Astrocyte (in vitro differentiated cells and primary cell): ENCODE results near the gene CHEK1. TPM values are rescaled to one million over a fixed set of nuclear protein-coding genes. Genes with fewer than 3 reads are reported as not detected.

Experiments
- DNase-seq: peaks from one replicate; pipeline ENCODE4 v3.0.0-alpha.2; 2010; ENCODE audit warnings: low read depth
- FAIRE-seq: peaks from 2 replicates; lab custom pipeline; 2011; peaks lifted over from hg19 to GRCh38; lab: Jason Lieb, UNC
- H2AFZ ChIP-seq: 2 replicates; pipeline ENCODE4 v1.6.0; 2012; ENCODE audit warnings: low read depth, low read length, inconsistent platforms
- H3K27ac ChIP-seq: 2 replicates; pipeline ENCODE4 v1.5.1; 2011; ENCODE audit warnings: low read depth, low read length, inconsistent platforms
- H3K27me3 ChIP-seq: 2 replicates; pipeline ENCODE4 v1.6.0; 2011; ENCODE audit warnings: low read length, inconsistent platforms; ENCODE audit not compliant: insufficient read depth
- H3K36me3 ChIP-seq: 2 replicates; pipeline ENCODE4 v1.5.1; 2011; ENCODE audit warnings: low read length, inconsistent platforms; ENCODE audit not compliant: insufficient read depth
- H3K4me1 ChIP-seq: 2 replicates; pipeline ENCODE4 v1.5.1; 2011; ENCODE audit warnings: low read length, inconsistent platforms; ENCODE audit not compliant: insufficient read depth
- H3K4me2 ChIP-seq: 2 replicates; pipeline ENCODE4 v1.6.0; 2012; ENCODE audit warnings: low read length, inconsistent platforms
- H3K4me3 ChIP-seq: 2 replicates; pipeline ENCODE4 v1.5.1; 2011; ENCODE audit warnings: low read depth, mild to moderate bottlenecking, low read length, inconsistent platforms; ENCODE audit not compliant: insufficient read depth
- H3K79me2 ChIP-seq: 2 replicates; pipeline ENCODE4 v1.6.0; 2012; ENCODE audit warnings: mild to moderate bottlenecking, low read length, inconsistent platforms; ENCODE audit not compliant: insufficient read depth
- H3K9ac ChIP-seq: 2 replicates; pipeline ENCODE4 v1.6.0; 2012; ENCODE audit warnings: mild to moderate bottlenecking, low read length, inconsistent platforms
- H3K9me3 ChIP-seq: 2 replicates; pipeline ENCODE4 v1.5.1; 2012; ENCODE audit warnings: low read depth, mild to moderate bottlenecking, low read length, inconsistent platforms; ENCODE audit not compliant: insufficient read depth
- H4K20me1 ChIP-seq: 2 replicates; pipeline ENCODE4 v1.6.0; 2012; ENCODE audit warnings: low read length, inconsistent platforms; ENCODE audit not compliant: insufficient read depth
- H3K27ac Mint-ChIP-seq: one replicate; pipeline ENCODE4 v1.8.0; 2021; ENCODE audit warnings: mild to moderate bottlenecking, mixed read lengths; ENCODE audit not compliant: unreplicated experiment
- H3K27me3 Mint-ChIP-seq: one replicate; pipeline ENCODE4 v1.8.0; 2021; ENCODE audit warnings: low read depth, mixed read lengths; ENCODE audit not compliant: unreplicated experiment
- H3K36me3 Mint-ChIP-seq: one replicate; pipeline ENCODE4 v1.8.0; 2021; ENCODE audit warnings: low read depth, mixed read lengths; ENCODE audit not compliant: unreplicated experiment
- H3K4me1 Mint-ChIP-seq: one replicate; pipeline ENCODE4 v1.8.0; 2021; ENCODE audit warnings: low read depth, mixed read lengths; ENCODE audit not compliant: unreplicated experiment
- H3K4me3 Mint-ChIP-seq: one replicate; pipeline ENCODE4 v1.8.0; 2021; ENCODE audit warnings: mild to moderate bottlenecking, moderate library complexity, mixed read lengths; ENCODE audit not compliant: unreplicated experiment
- H3K9me3 Mint-ChIP-seq: one replicate; pipeline ENCODE4 v1.8.0; 2021; ENCODE audit warnings: mild to moderate bottlenecking, mixed read lengths; ENCODE audit not compliant: unreplicated experiment
- EZH2 ChIP-seq: IDR thresholded peaks from 2 replicates; pipeline ENCODE4 v1.6.1; 2012; ENCODE audit warnings: mild to moderate bottlenecking, low read length, inconsistent platforms; ENCODE audit not compliant: insufficient read depth
- total RNA-seq: library from RNA; stranded (reverse); gene quantifications from 2 replicates; pipeline ENCODE4 v1.2.1, GENCODE V29; 2021
- TF ChIP-seq, protein P1 (sequence below): IDR thresholded peaks from 2 replicates; pipeline ENCODE4 v1.5.1; 2011; ENCODE audit warnings: low read depth, mild to moderate bottlenecking, inconsistent platforms, low read length, moderate library complexity; ENCODE audit not compliant: insufficient read depth

CHEK1 gene
- total RNA-seq, 1 donor from 2014 or later: 30.3 TPM

DNA sequence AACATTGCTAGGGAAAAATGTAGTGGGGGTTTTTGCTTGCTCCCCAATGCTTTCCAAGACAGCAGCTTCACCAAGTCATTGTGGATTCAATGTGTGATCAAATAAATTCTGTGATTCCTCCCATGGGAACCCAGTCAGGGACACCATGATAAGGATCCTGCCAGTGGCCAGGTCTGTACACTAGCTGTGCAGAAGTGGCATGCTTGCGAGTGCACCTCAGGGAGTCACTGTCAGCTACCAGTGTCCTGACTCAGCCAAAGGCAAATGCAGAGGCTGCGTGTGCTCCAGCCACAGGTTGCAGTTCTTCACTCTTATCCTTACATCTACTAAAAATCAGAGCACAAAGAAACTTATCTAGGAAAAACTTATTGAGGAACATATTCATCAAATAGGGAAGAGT, 65.0 kb downstream of the CHEK1 start:
- Mint-ChIP-seq H3K27me3 (peaks cover 2% of the 10 kb centered on the region), H3K36me3 (no peaks in the 10 kb centered on the region), H3K4me1 (no peaks in the 10 kb centered on the region), H3K4me3 (no peak overlapping the region), H3K27ac (no peak overlapping the region), H3K9me3 (peaks cover 1% of the 10 kb centered on the region)
- H2AFZ ChIP-seq: no peak overlapping the region
- no peaks in the 10 kb centered on the region for H4K20me1 ChIP-seq
- no peak for FAIRE-seq
- no peak overlapping the region for H3K9ac ChIP-seq
- no peak overlapping the region for H3K4me3 ChIP-seq
- TF ChIP-seq, protein P1, sequence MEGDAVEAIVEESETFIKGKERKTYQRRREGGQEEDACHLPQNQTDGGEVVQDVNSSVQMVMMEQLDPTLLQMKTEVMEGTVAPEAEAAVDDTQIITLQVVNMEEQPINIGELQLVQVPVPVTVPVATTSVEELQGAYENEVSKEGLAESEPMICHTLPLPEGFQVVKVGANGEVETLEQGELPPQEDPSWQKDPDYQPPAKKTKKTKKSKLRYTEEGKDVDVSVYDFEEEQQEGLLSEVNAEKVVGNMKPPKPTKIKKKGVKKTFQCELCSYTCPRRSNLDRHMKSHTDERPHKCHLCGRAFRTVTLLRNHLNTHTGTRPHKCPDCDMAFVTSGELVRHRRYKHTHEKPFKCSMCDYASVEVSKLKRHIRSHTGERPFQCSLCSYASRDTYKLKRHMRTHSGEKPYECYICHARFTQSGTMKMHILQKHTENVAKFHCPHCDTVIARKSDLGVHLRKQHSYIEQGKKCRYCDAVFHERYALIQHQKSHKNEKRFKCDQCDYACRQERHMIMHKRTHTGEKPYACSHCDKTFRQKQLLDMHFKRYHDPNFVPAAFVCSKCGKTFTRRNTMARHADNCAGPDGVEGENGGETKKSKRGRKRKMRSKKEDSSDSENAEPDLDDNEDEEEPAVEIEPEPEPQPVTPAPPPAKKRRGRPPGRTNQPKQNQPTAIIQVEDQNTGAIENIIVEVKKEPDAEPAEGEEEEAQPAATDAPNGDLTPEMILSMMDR: no peak
- no peak for TF ChIP-seq EZH2
- no peaks in the 10 kb centered on the region for H3K9me3 ChIP-seq
- H3K27me3 ChIP-seq: no peaks in the 10 kb centered on the region
- H3K27ac ChIP-seq: no peak overlapping the region
- H3K79me2 ChIP-seq: no peaks in the 10 kb centered on the region
- no peaks in the 10 kb centered on the region for H3K36me3 ChIP-seq
- H3K4me2 ChIP-seq: no peak overlapping the region
- DNase-seq: no peak
- H3K4me1 ChIP-seq: no peaks in the 10 kb centered on the region

DNA sequence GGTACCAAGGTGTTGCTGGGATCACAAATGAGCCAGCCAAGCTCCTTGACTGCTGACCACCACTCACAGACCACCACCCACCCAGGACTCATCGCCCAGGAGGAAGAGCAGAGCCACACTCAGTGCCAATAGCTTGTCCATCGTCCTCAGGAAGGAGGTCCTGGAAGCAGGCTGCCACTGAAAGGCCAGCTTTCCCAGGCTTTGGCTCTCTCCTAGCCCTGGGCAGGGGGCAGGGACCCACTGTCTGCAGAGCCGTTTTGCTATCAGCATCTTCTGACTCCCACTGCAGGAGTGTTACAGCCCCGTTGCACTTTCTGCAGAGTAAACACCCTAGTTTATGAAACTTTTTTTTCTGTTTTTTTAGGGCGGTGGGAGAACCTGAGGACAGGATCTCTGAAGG, 67.9 kb downstream of the CHEK1 start:
- H3K9ac ChIP-seq: no peak overlapping the region
- H3K27ac Mint-ChIP-seq: no peak overlapping the region
- peaks cover 6% of the 10 kb centered on the region for H3K9me3 Mint-ChIP-seq
- H3K27me3 Mint-ChIP-seq: peaks cover 2% of the 10 kb centered on the region
- H3K27me3 ChIP-seq: no peaks in the 10 kb centered on the region
- H3K9me3 ChIP-seq: no peaks in the 10 kb centered on the region
- no peak for DNase-seq
- no peak for FAIRE-seq
- no peak overlapping the region for H2AFZ ChIP-seq
- no peaks in the 10 kb centered on the region for H3K36me3 ChIP-seq
- no peak for TF ChIP-seq EZH2
- TF ChIP-seq, protein P1: no peak
- no peaks in the 10 kb centered on the region for H3K36me3 Mint-ChIP-seq
- H4K20me1 ChIP-seq: no peaks in the 10 kb centered on the region
- H3K4me3 ChIP-seq: no peak overlapping the region
- no peaks in the 10 kb centered on the region for H3K4me1 ChIP-seq
- H3K4me3 Mint-ChIP-seq: no peak overlapping the region
- H3K27ac ChIP-seq: no peak overlapping the region
- H3K4me2 ChIP-seq: no peak overlapping the region
- no peaks in the 10 kb centered on the region for H3K79me2 ChIP-seq
- H3K4me1 Mint-ChIP-seq: no peaks in the 10 kb centered on the region

DNA sequence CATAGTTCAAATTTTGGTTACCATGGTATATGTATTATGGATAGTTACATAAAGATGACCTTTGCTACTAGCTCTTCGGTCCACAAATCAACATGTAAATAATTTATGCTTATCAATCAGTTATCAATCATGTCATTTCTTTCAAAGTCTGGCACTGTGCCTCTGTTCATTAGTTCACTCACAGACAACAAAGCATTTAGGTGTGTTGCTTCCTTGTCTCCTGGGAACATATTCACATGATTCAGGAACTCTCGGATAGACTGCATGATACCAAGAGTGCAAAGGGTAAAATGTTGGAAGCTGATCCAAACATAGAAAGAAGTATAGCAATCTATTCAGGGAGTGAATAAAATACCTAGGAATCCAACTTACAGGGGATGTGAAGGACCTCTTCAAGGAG, 70.0 kb downstream of the CHEK1 start:
- no peak for TF ChIP-seq EZH2
- TF ChIP-seq, protein P1: no peak
- peaks cover 2% of the 10 kb centered on the region for H3K27me3 Mint-ChIP-seq
- H2AFZ ChIP-seq: no peak overlapping the region
- DNase-seq (no peak), FAIRE-seq (no peak)
- no peak overlapping the region for H3K4me2 ChIP-seq
- H3K36me3 Mint-ChIP-seq: no peaks in the 10 kb centered on the region
- no peak overlapping the region for H3K9ac ChIP-seq
- no peak overlapping the region for H3K4me3 Mint-ChIP-seq
- no peaks in the 10 kb centered on the region for H3K9me3 ChIP-seq
- no peaks in the 10 kb centered on the region for H4K20me1 ChIP-seq
- H3K27ac Mint-ChIP-seq: no peak overlapping the region
- H3K4me1 ChIP-seq: no peaks in the 10 kb centered on the region
- H3K79me2 ChIP-seq: no peaks in the 10 kb centered on the region
- H3K27me3 ChIP-seq: no peaks in the 10 kb centered on the region
- no peaks in the 10 kb centered on the region for H3K4me1 Mint-ChIP-seq
- no peak overlapping the region for H3K4me3 ChIP-seq
- peaks cover 9% of the 10 kb centered on the region for H3K9me3 Mint-ChIP-seq
- no peak overlapping the region for H3K27ac ChIP-seq
- no peaks in the 10 kb centered on the region for H3K36me3 ChIP-seq
